ENCODE results near the gene ITFG1. TPM values are rescaled to one million over a fixed set of nuclear protein-coding genes. Genes with fewer than 3 reads are reported as not detected.

The ITFG1 gene
- total RNA-seq, 1 donor from 2014 or later, result 71.3 TPM

DNA sequence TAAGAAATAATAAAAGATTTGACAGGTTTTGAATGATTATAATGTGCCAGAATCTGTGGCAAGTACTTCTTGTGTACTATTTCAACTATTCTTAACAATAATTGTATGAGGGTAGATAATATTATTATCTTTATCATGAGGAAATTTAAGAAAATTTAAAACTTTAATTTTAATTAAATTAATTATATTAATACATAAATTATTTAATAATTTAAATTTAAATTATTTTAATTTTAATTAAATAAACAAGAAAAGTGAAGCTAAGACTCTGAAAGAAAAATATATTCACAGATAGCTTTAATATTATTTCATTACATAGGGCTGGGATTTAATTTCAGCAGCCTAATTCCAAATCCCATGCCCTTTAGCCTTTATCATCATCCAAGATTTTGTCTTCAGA lies 285.7 kb downstream of the ITFG1 start:
- Histone ChIP-seq H3K4me3 (no peak overlapping the region), H3K4me1 (no peaks in the 10 kb centered on the region), H3K9me3 (replicated peaks) (no peaks in the 10 kb centered on the region), H3K27me3 (ENCODE audit: low read depth) (no peaks in the 10 kb centered on the region), H3K36me3 (no peaks in the 10 kb centered on the region), H3K27ac (replicated peaks) (no peak overlapping the region)
- no peak for DNase-seq
- intact Hi-C loops (cut with micrococcal nuclease), result no loop called here
- no peak for TF ChIP-seq CTCF (IDR thresholded peaks at IDR 0.05; ENCODE audit: borderline replicate concordance)

- intact Hi-C loops (cut with micrococcal nuclease), result no loop called here
- no peaks in the 10 kb centered on the region for H3K9me3 ChIP-seq (replicated peaks)
- no peak overlapping the region for H3K27ac ChIP-seq (replicated peaks)
- TF ChIP-seq CTCF (IDR thresholded peaks at IDR 0.05; ENCODE audit: borderline replicate concordance), result peak; percentile 31
- no peak overlapping the region for H3K4me3 ChIP-seq
- no peak for DNase-seq
- H3K27me3 ChIP-seq (ENCODE audit: low read depth), result no peaks in the 10 kb centered on the region
- H3K36me3 ChIP-seq, result peaks cover 20% of the 10 kb centered on the region
- no peaks in the 10 kb centered on the region for H3K4me1 ChIP-seq
Observed at GRCh38 chr16:47162670-47163420, 298.0 kb downstream of the ITFG1 start.

DNA sequence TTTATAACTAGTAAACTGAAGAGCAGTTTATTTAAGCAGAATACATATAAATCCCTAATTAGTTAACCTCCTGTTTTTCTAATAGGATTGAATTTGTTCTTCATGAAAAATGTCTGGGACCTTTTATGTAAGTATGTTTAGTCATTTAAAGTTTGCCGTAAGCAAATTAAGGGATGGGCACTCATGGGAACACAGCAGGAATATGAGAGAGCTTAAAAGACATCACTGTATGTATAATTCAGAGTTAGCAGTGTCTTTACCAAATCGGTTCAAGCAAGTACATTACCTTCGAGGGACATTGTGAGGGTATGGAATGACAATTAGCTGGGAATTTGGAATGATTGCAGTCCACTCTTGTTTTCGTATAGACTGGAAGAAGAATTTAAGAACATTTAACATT lies 299.4 kb downstream of the ITFG1 start:
- intact Hi-C loops (cut with micrococcal nuclease), result no loop called here
- H3K27me3 ChIP-seq (ENCODE audit: low read depth), result no peaks in the 10 kb centered on the region

GRCh38 chr16:47160422-47160821 lies 300.4 kb downstream of the ITFG1 start:
- DNase-seq, result no peak
- Histone ChIP-seq H3K36me3 (peaks cover 42% of the 10 kb centered on the region), H3K4me3 (no peak overlapping the region), H3K4me1 (no peaks in the 10 kb centered on the region), H3K27me3 (ENCODE audit: low read depth) (no peaks in the 10 kb centered on the region), H3K27ac (replicated peaks) (no peak overlapping the region), H3K9me3 (replicated peaks) (no peaks in the 10 kb centered on the region)
- intact Hi-C loops (cut with micrococcal nuclease), result no loop called here
- TF ChIP-seq CTCF (IDR thresholded peaks at IDR 0.05; ENCODE audit: borderline replicate concordance), result no peak

More for the DNA sequence above, 299.4 kb downstream of the ITFG1 start:
- H3K27ac ChIP-seq (replicated peaks), result no peak overlapping the region
- peaks cover 34% of the 10 kb centered on the region for H3K36me3 ChIP-seq
- DNase-seq, result no peak
- no peak for TF ChIP-seq CTCF (IDR thresholded peaks at IDR 0.05; ENCODE audit: borderline replicate concordance)
- no peak overlapping the region for H3K4me3 ChIP-seq
- H3K9me3 ChIP-seq (replicated peaks), result no peaks in the 10 kb centered on the region
- H3K4me1 ChIP-seq, result no peaks in the 10 kb centered on the region

- H3K9me3 ChIP-seq (replicated peaks), result no peaks in the 10 kb centered on the region
- H3K36me3 ChIP-seq, result peaks cover 46% of the 10 kb centered on the region
Observed at GRCh38 chr16:47158992-47159391, 301.9 kb downstream of the ITFG1 start.

More at GRCh38 chr16:47158992-47159391, 301.9 kb downstream of the ITFG1 start:
- intact Hi-C loops (cut with micrococcal nuclease), result no loop called here
- DNase-seq, result no peak
- Histone ChIP-seq H3K4me3 (no peak overlapping the region), H3K27ac (replicated peaks) (no peak overlapping the region), H3K27me3 (ENCODE audit: low read depth) (no peaks in the 10 kb centered on the region), H3K4me1 (no peaks in the 10 kb centered on the region)
- no peak for TF ChIP-seq CTCF (IDR thresholded peaks at IDR 0.05; ENCODE audit: borderline replicate concordance)
